ENCODE data around the gene CHRNE.
A peak's percentile ranks its signal among the peaks of the same experiment; 100 is the strongest.

Gene CHRNE

DNA sequence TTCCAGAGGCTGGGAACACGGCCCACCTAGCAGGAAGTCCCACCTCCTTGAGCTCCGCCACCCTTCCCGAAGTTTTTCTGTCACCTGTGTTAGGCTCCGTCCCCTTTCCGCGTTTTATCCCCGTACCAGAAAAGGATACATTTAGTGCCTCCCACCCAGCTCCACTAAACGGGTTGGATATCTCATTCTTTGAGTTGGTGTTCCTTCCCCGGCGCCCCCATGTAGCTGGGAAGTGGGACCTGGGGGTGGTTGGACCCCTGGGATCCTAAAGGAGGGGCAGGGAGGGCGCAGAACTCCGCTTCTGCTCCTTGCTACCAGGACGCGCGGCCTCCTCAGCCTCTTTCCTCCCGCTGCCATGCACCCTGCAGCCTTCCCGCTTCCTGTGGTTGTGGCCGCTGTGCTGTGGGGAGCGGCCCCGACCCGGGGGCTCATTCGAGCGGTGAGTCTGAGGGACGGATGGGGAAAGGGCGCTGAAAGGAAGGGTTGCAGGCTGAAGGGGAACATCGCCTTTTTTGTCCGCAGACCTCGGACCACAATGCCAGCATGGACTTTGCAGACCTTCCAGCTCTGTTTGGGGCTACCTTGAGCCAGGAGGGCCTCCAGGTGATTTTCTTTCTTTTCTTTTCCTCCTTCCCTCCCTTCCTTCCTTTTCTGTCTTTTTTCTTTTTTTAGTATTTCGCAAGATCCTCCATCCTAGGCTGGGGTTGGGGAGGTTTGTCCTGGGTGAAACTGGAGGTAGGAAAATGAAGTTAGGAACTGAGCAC is 37.8 kb upstream of the CHRNE start:
- Histone ChIP-seq H3K79me2 (ENCODE audit: insufficient read depth, low read depth) (no peaks in the 10 kb centered on the region), H3K4me1 (ENCODE audit: low read depth, poor library complexity, severe bottlenecking) (no peaks in the 10 kb centered on the region), H2AFZ (ENCODE audit: low read depth) (no peak overlapping the region), H4K20me1 (ENCODE audit: insufficient read depth) (no peaks in the 10 kb centered on the region), H3K36me3 (ENCODE audit: insufficient read depth) (no peaks in the 10 kb centered on the region), H3K27me3 (ENCODE audit: insufficient read depth, low read depth) (no peaks in the 10 kb centered on the region), H3K9ac (peak overlapping the region; percentile 73; the same call in 1 of the 2 replicates), H3K27ac (peak overlapping the region; percentile 60), H3K4me2 (peak overlapping the region; percentile 45; the same call in 1 of the 2 replicates), H3K4me3 (IDR thresholded peaks at IDR 0.05; ENCODE audit: insufficient read depth, low read depth, low read length) (no peak overlapping the region)
- TF ChIP-seq, protein P1, sequence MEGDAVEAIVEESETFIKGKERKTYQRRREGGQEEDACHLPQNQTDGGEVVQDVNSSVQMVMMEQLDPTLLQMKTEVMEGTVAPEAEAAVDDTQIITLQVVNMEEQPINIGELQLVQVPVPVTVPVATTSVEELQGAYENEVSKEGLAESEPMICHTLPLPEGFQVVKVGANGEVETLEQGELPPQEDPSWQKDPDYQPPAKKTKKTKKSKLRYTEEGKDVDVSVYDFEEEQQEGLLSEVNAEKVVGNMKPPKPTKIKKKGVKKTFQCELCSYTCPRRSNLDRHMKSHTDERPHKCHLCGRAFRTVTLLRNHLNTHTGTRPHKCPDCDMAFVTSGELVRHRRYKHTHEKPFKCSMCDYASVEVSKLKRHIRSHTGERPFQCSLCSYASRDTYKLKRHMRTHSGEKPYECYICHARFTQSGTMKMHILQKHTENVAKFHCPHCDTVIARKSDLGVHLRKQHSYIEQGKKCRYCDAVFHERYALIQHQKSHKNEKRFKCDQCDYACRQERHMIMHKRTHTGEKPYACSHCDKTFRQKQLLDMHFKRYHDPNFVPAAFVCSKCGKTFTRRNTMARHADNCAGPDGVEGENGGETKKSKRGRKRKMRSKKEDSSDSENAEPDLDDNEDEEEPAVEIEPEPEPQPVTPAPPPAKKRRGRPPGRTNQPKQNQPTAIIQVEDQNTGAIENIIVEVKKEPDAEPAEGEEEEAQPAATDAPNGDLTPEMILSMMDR (conservative IDR thresholded peaks at IDR 0.05; ENCODE audit: low read depth, low read length) = no peak

DNA sequence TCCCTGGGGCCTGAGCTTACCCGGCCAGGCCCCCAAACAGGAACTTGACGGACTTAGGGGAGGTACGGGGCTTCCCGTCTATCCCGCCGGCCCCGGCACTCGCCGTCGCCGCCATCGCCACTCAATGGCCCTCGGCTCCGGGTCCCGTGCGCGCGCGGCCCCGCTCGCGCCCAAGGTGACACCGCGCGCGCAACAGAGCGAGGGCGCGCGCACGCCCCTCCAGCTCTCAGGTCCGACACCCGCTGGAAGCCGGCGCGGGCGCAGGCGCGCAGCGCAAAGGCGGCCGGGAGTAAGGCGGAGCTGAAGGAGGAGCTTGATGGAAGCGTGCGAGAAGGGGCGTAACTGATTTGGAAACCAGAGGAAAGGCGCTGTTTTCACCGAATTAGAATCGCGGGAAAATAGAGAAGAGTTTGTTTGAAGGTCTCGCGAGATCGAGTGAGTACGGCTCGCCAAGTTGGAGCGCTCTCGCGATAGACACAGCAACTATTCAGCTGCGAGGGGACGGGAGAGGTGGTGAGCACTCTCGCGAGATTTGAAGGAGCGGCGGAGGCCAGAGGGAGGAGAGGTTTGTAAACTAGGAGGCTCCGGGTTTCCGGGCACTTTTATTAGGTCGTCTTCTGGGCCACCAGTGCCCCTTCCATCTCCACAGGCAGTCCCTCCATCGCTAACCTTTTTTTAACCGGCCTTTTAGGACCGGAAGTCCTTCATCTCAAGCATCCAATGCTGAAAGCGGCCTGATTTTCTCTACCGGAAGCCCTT is 37.1 kb upstream of the CHRNE start, which contains the start of the genes RNF167 and SLC25A11:
TSS of gene RNF167 (plus strand) at position 473 of the 759 bp plus-strand sequence. CDS start 642 bp downstream, outside the sequence.
TSS of gene SLC25A11 (minus strand) at position 251 of the 759 bp plus-strand sequence. CDS start at position 115, 136 bp downstream.
- Histone ChIP-seq H3K36me3 (ENCODE audit: insufficient read depth) (no peaks in the 10 kb centered on the region), H3K27ac (peak within 1 kb of the TSS; percentile 60), H2AFZ (ENCODE audit: low read depth) (no peak within 1 kb of the TSS; the same call in 1 of the 2 replicates), H3K4me1 (ENCODE audit: low read depth, poor library complexity, severe bottlenecking) (no peaks in the 10 kb centered on the region), H3K79me2 (ENCODE audit: insufficient read depth, low read depth) (no peaks in the 10 kb centered on the region), H3K4me2 (peak within 1 kb of the TSS; percentile 45; the same call in 1 of the 2 replicates), H3K4me3 (IDR thresholded peaks at IDR 0.05; ENCODE audit: insufficient read depth, low read depth, low read length) (no peak within 1 kb of the TSS), H3K9ac (peak within 1 kb of the TSS; percentile 73; the same call in 1 of the 2 replicates), H3K27me3 (ENCODE audit: insufficient read depth, low read depth) (no peaks in the 10 kb centered on the region), H4K20me1 (ENCODE audit: insufficient read depth) (no peaks in the 10 kb centered on the region)
- TF ChIP-seq, protein P1 (conservative IDR thresholded peaks at IDR 0.05; ENCODE audit: low read depth, low read length) = no peak

DNA sequence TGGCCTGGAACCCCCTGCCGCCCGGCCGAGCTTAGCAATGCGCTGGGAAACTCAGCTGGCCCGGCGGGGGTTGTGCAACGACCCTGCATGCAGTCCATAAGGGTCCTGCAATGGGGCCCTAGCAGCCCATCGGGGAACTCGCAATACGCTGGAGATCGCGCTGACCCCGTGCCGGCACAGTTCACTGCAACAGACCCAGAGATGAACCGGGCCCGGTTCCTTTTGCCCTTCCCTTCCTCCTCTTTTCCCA is 36.6 kb upstream of the CHRNE start:
- H3K9ac ChIP-seq = peak overlapping the region; percentile 47; the same call in 1 of the 2 replicates
- no peaks in the 10 kb centered on the region for H3K36me3 ChIP-seq (ENCODE audit: insufficient read depth)
- no peaks in the 10 kb centered on the region for H3K4me1 ChIP-seq (ENCODE audit: low read depth, poor library complexity, severe bottlenecking)
- no peaks in the 10 kb centered on the region for H3K27me3 ChIP-seq (ENCODE audit: insufficient read depth, low read depth)
- H4K20me1 ChIP-seq (ENCODE audit: insufficient read depth) = no peaks in the 10 kb centered on the region
- H2AFZ ChIP-seq (ENCODE audit: low read depth) = no peak overlapping the region; the same call in 1 of the 2 replicates
- H3K4me2 ChIP-seq = no peak overlapping the region
- no peaks in the 10 kb centered on the region for H3K79me2 ChIP-seq (ENCODE audit: insufficient read depth, low read depth)
- TF ChIP-seq, protein P1 (conservative IDR thresholded peaks at IDR 0.05; ENCODE audit: low read depth, low read length) = no peak
- peak overlapping the region; percentile 60; the same call in 1 of the 2 replicates for H3K27ac ChIP-seq
- H3K4me3 ChIP-seq (IDR thresholded peaks at IDR 0.05; ENCODE audit: insufficient read depth, low read depth, low read length) = no peak overlapping the region

DNA sequence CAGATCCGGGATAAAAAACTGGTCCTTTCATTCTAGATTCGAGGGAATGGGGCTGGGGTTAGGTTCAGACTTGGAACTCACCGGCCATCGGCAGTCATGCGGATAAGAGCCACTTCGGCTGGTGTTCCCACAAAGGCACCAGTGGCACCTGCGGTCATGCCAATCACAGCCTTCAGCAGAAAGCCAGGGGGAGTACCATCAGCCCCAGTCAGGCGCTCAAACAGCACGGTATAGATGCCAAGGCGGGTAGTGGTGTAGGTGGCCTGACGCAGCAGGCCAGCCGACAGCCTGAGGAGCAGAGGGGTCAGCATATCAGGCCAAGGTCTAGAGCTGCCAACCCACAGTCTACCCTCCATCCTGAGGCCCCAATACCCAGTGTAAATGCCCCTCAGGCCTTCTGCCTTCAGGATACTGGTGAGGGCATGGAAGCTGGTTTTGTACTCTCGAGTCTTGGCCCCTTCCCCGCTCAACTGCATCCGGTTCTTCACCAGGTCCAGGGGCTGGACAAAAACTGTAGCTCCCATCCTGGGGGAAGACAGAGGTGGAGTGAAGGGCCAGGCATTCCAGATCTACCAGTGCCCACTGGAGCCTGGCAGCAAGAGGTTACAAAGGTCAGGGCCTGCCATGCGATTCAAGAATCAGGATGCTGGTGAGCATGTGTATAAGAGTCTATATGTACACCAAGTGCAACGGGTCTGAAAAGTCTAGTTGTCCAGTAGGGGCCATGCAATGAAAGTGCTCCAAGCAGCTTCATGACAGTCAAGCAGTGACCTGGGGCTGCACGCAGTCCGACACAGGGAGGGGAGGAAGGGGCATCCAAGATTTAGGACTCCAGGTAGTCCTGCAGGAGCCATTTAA is 36.0 kb upstream of the CHRNE start:
- TF ChIP-seq, protein P1 (conservative IDR thresholded peaks at IDR 0.05; ENCODE audit: low read depth, low read length) = no peak
- no peak overlapping the region; the same call in 1 of the 2 replicates for H3K4me2 ChIP-seq
- H3K36me3 ChIP-seq (ENCODE audit: insufficient read depth) = no peaks in the 10 kb centered on the region
- no peaks in the 10 kb centered on the region for H4K20me1 ChIP-seq (ENCODE audit: insufficient read depth)
- H3K79me2 ChIP-seq (ENCODE audit: insufficient read depth, low read depth) = no peaks in the 10 kb centered on the region
- peak overlapping the region; percentile 47; the same call in 1 of the 2 replicates for H3K9ac ChIP-seq
- H2AFZ ChIP-seq (ENCODE audit: low read depth) = no peak overlapping the region
- no peak overlapping the region for H3K4me3 ChIP-seq (IDR thresholded peaks at IDR 0.05; ENCODE audit: insufficient read depth, low read depth, low read length)
- H3K27ac ChIP-seq = peak overlapping the region; percentile 60; the same call in 1 of the 2 replicates
- H3K27me3 ChIP-seq (ENCODE audit: insufficient read depth, low read depth) = no peaks in the 10 kb centered on the region
- H3K4me1 ChIP-seq (ENCODE audit: low read depth, poor library complexity, severe bottlenecking) = no peaks in the 10 kb centered on the region
